HUES48 (cell line): ENCODE data around the gene CTDP1.

Source experiments
- H3K27ac ChIP-seq: one replicate; pipeline ENCODE4 v1.7.0; 2013; ENCODE audit warnings: low read depth, low read length, inconsistent platforms
- H3K27me3 ChIP-seq: 2 replicates; pipeline ENCODE4 v1.6.1; 2013; ENCODE audit warnings: mild to moderate bottlenecking, low read length; ENCODE audit not compliant: control insufficient read depth, insufficient read depth
- H3K36me3 ChIP-seq: 2 replicates; pipeline ENCODE4 v1.6.1; 2013; ENCODE audit warnings: low read length; ENCODE audit not compliant: control insufficient read depth, insufficient read depth
- H3K4me1 ChIP-seq: 2 replicates; pipeline ENCODE4 v1.6.1; 2013; ENCODE audit warnings: mild to moderate bottlenecking, low read length; ENCODE audit not compliant: control insufficient read depth, insufficient read depth
- H3K4me3 ChIP-seq: 2 replicates; pipeline ENCODE4 v1.5.1; 2013; ENCODE audit warnings: mild to moderate bottlenecking, low read depth, low read length
- H3K9ac ChIP-seq: 2 replicates; pipeline ENCODE4 v1.6.1; 2013; ENCODE audit warnings: mild to moderate bottlenecking, low read depth, low read length, moderate library complexity
- H3K9me3 ChIP-seq: 2 replicates; pipeline ENCODE4 v1.6.1; 2013; ENCODE audit warnings: low read length; ENCODE audit not compliant: control insufficient read depth, insufficient read depth

Gene CTDP1

DNA sequence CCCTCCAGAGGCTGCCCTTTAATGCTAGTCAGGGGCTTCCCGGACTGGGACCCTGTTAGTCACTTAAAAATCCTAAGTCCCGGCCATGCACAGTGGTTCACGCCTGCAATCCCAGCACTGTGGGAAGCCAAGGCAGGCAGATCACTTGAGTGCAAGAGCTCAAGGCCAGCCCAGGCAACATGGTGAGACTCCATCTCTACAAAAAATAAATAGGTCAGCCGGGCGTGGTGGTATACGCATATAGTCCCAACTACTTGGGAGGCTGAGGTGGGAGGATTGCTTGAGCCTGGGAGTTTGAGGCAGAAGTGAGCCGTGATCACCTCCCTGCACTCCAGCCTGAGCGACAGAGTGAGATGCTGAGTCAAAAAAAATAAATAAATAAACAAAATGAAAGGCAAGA, 100.9 kb downstream of the CTDP1 start:
- no peaks in the 10 kb centered on the region for H3K36me3 ChIP-seq
- no peak overlapping the region for H3K27ac ChIP-seq
- no peak overlapping the region for H3K9ac ChIP-seq
- H3K4me1 ChIP-seq = no peaks in the 10 kb centered on the region
- no peak overlapping the region for H3K4me3 ChIP-seq
- peaks cover under 1% of the 10 kb centered on the region; the same call in 1 of the 2 replicates for H3K27me3 ChIP-seq
- H3K9me3 ChIP-seq = no peaks in the 10 kb centered on the region

DNA sequence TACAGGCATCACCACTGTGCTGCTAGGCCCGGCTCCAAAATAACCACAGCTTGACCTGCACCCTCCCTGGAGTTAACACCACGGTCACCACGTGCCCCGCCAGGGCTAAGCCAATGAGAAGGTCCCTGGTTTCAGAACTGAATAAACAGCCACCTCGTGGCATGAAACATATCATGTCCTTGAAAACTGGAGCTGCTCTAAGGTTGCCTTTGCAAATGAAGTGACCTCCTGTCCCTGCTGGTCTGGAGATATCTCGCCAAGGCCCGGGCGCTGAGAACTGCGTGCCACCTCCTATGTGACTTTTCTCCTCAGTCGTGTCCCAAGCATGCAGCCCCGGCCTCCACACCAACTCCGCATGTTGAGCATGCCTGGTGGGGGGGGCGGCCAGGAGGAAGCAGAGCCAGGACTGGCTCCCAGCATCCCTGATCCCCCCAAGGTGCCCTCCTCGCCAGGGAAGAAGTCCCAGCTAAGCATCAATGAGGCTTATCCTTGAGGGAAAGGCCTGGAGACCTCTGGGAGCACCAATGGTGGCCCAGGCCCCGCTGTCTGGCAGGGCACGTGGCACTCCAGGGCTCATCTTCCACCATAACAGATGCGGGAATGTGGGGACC, 101.8 kb downstream of the CTDP1 start:
- Histone ChIP-seq H3K4me1 (no peaks in the 10 kb centered on the region), H3K9ac (no peak overlapping the region), H3K4me3 (no peak overlapping the region), H3K27me3 (peaks cover 8% of the 10 kb centered on the region), H3K9me3 (no peaks in the 10 kb centered on the region), H3K36me3 (no peaks in the 10 kb centered on the region), H3K27ac (no peak overlapping the region)

DNA sequence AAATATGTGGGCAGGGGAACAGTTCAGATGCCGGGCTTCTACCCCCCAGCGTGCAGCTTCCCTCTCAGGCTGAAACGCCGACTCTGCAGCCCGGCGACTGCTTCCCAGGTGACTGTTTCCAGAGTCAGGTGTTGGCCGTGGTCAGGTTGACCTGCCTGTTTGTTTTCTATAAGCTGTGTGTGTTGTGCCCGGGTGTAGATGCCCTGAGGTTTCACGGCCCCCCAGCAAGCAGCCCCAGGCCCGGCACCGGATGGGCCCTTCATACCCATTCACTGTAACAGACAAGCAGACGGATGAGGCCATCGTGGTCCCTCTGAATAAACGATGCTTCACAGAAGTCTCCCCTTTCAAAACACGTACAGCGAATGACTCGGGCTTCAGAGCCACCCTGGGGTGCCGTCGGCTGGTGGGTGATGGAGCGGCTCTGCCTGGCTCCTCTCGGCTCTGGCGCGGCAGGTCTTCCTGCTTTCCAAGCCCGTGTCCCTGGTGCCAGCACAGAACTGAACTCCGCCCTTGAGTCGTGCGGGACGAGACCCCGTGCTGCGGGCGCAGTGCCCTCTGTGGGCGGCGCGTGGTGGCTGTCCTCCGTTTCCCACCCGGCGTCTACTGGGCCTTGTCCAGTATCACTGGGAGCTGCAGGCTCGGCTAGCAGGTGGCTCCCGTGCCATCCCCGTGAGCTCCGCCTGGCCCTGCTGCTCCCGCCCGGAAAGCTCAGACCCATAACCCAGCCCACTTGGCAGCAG, 103.1 kb downstream of the CTDP1 start:
- Histone ChIP-seq H3K9ac (no peak overlapping the region), H3K27ac (no peak overlapping the region), H3K27me3 (peaks cover 21% of the 10 kb centered on the region)

DNA sequence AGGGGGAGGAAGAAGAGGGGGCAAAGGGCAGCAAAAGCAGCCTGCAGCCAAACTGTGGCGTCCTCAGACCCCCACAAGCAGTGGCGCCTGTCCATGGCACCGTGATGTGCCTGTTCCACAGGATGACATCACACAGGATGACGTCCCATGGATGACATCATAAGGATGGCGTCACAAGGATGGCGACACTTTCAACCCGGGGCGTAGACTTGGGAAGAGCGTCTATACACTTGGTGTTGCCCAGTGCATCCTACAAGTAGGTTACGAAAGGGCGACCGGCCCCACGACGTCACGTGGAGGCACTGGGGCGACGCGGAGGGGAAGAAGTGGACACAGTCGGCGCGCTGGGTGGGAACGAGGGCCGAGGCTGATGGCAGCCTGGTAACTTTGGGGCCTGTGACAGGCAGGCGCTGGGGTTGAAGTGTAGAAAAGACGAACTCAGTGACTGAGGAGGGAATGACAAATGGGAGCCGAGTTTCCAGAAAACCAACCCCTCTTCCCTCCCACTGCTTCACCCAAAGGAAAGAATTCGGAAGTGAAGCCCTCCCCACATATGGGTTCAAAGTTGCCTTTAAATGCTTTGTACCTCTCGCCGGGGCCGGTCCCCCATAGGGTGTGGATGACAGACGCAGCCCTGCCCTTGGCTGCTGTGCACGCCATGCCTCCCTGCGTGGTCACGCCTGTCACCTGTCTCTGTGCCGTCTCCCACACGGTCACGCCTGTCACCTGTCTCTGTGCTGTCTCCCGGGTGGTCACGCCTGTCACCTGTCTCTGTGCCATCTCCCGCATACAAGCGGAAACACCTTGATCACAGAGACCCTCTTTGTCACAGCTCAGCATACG, 104.7 kb downstream of the CTDP1 start:
- no peaks in the 10 kb centered on the region for H3K9me3 ChIP-seq
- H3K27ac ChIP-seq = no peak overlapping the region
- H3K9ac ChIP-seq = no peak overlapping the region
- no peaks in the 10 kb centered on the region for H3K36me3 ChIP-seq
- H3K4me3 ChIP-seq = no peak overlapping the region
- H3K4me1 ChIP-seq = no peaks in the 10 kb centered on the region
- peaks cover 36% of the 10 kb centered on the region for H3K27me3 ChIP-seq

More for the DNA sequence above, 103.1 kb downstream of the CTDP1 start:
- Histone ChIP-seq H3K4me1 (no peaks in the 10 kb centered on the region), H3K36me3 (no peaks in the 10 kb centered on the region), H3K4me3 (no peak overlapping the region), H3K9me3 (no peaks in the 10 kb centered on the region)

DNA sequence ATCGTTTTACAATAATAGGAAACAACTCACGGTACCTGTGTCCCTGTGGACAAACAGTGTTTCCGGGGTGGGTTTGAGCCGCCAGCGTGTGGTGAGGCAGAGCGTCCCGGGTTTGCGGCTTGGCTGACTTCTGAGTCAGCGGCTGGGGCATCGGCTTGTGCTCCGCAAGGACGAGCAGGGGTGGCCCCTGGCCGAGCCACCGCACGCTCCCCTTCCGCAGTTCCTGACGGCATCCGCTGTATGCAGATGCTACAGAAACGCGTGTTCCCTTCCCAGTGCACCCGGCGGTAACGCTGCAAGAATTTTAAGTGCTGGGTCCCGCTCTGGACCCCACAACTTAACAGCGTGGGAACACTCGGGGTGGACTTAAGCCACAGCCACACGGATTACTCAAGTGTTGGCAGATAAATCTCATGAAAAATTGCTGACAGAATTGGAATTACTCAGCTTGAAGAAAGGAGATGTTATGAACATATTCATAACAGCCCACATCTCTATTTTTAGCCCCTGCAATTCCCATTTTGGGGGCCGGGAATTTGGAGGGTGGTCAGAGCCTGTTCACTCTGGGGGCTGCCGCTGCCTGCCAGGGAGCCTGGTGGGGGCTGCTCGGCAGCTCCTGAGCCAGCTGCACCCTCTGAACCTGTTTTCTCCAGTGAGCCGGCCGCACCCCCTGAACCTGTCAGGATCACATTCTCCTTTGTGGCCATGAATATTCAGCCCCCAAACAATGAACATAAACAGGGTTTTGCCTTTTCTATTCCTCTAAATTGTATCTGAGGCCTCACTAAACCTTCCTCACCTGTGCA, 105.6 kb downstream of the CTDP1 start:
- H3K4me1 ChIP-seq = no peaks in the 10 kb centered on the region
- no peak overlapping the region for H3K4me3 ChIP-seq
- no peaks in the 10 kb centered on the region for H3K36me3 ChIP-seq
- H3K9me3 ChIP-seq = no peaks in the 10 kb centered on the region
- H3K27ac ChIP-seq = no peak overlapping the region
- peaks cover 38% of the 10 kb centered on the region for H3K27me3 ChIP-seq
- H3K9ac ChIP-seq = no peak overlapping the region

DNA sequence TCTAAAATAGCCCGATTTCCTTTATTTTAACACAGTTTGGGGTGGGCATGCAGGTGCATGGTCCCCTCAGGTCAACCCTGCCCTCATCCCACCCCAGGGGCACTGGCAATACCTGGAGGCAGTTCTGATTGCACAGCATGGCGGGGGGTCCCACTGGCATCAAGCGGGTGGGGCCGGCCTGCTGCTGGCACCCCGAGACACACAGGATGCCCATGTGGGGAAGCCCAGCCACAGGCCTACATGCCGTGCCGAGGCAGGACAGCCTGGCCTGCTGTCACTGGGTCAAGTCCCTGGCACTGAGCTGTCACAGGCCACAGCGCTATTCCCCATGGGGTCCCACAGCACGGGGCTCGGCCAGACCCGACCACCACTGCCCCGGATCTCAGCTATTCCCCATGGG, 106.2 kb downstream of the CTDP1 start:
- no peaks in the 10 kb centered on the region for H3K36me3 ChIP-seq
- no peak overlapping the region for H3K9ac ChIP-seq
- H3K4me3 ChIP-seq = no peak overlapping the region
- H3K4me1 ChIP-seq = no peaks in the 10 kb centered on the region
- H3K27ac ChIP-seq = no peak overlapping the region
- H3K27me3 ChIP-seq = peaks cover 43% of the 10 kb centered on the region
- no peaks in the 10 kb centered on the region for H3K9me3 ChIP-seq

DNA sequence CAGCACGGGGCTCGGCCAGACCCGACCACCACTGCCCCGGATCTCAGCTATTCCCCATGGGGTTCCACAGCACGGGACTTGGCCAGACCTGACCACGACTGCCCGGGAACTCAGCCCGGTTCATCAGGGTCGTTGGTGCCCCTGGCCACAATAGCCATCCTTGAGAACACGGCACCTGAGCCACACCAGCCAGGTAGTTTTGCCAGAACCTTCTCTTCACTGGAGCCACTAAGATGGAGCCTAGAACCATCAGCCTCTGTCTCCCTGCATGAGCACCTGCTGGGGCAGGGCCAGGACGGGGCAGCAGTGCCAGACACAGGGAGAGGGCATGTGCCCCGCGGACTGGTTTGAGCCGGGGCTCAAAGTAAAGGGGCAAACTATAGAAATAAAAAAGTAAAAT, 106.7 kb downstream of the CTDP1 start:
- Histone ChIP-seq H3K9me3 (no peaks in the 10 kb centered on the region), H3K27ac (no peak overlapping the region), H3K27me3 (peaks cover 43% of the 10 kb centered on the region), H3K36me3 (no peaks in the 10 kb centered on the region), H3K9ac (no peak overlapping the region), H3K4me3 (no peak overlapping the region), H3K4me1 (no peaks in the 10 kb centered on the region)

DNA sequence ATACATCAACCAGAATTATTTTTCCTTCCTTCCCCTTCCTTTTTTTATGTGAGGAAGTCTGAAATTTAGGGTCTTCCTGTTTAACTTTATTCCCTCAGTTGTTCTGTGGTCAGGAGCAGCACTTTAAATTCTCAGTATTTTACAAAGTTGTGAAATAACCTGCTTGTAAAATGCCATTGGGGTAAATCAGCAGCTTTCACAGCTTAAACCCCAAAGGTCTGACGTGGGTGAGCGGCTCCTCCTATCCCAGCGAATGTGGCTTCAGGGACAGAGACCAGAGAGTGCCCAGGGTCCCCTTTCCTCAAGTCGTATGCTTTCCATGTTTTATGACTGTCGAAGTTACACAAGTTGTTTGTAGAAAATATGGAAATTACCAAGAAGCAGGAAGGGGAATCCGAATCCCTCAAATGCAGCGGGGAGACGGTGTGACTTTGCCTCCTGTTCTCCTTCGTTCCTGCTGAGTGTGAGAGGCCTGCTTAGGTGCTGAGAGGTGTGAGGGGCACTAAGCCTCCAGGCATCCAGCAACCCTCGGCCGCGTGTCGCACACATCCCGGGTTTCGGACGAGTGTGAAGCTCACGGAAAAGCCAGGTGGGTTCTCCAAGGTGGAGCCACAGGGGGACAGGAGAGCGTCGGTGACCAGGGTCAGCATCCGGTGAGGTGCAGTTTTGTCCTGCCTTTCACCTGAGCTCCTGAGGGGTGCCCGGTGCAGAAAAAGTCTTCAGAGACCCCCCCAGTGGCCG, 107.4 kb downstream of the CTDP1 start:
- Histone ChIP-seq H3K36me3 (no peaks in the 10 kb centered on the region), H3K27ac (no peak overlapping the region), H3K4me1 (no peaks in the 10 kb centered on the region), H3K9ac (no peak overlapping the region), H3K4me3 (no peak overlapping the region), H3K27me3 (peaks cover 43% of the 10 kb centered on the region), H3K9me3 (no peaks in the 10 kb centered on the region)

DNA sequence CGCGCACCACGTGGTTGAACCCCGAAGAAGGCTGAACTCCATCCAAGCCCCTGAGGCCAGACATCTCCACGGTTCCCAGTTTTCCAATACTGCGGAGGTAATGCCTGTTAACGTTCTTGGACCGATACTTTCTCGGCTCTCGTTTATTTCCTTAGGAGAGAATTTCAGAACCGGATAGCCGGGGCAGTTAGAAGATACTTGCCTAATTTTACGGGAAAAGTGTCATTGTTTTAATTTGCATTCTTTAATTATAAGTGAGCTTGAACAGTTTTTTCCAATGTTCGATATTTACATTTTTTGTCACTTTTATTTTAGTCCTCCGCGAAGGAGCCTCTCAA, 107.9 kb downstream of the CTDP1 start:
- no peak overlapping the region for H3K4me3 ChIP-seq
- H3K27ac ChIP-seq = no peak overlapping the region
- no peak overlapping the region for H3K9ac ChIP-seq
- no peaks in the 10 kb centered on the region for H3K9me3 ChIP-seq
- H3K27me3 ChIP-seq = peaks cover 43% of the 10 kb centered on the region
- H3K36me3 ChIP-seq = no peaks in the 10 kb centered on the region
- H3K4me1 ChIP-seq = no peaks in the 10 kb centered on the region
